Measurements from ENCODE around the gene STK40. TPM values are rescaled to one million over a fixed set of nuclear protein-coding genes. Genes with fewer than 3 reads are reported as not detected.

STK40 gene
- total RNA-seq, 2 donors from 2014 or later, result 25.9 to 42.0 TPM

DNA sequence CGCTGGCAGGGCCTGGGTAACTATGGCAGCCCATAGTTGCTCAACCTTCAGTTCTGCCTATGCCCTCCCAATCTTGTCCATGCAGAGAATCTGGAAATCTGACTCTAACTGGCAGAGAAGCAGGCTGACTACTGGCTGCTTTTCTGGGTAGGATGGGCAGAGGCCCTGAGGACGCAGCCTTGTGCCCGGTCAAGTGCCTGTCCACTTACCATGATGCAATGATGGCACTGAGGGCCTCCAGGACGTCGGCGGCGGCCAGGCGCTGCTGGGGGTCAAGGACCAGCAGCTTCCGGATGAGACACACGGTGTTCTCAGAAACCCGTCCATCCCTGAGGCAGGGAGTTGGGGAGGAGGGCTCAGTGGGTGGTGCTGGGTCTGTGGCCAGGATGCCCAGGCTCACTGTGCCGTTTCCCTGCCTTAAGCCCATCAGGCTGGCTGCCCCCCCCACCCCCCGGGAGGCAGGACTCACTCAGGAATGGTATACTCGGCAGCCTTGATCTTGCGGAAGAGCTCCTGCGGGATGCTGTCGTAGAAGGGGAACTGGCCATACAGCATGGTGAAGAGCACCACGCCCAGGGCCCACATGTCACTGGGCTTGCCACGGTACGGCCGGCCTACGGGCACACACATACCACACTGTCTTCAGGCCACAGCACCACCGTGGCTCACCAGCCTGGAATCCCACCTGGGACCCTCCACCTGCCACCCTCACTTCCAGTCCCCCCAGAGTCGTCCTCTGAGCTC is 41.9 kb downstream of the STK40 start:
- H3K36me3 Mint-ChIP-seq, result peaks cover 0 to 5% of the 10 kb centered on the region in 2 donors
- H3K9me3 Mint-ChIP-seq, result no peaks in the 10 kb centered on the region
- DNase-seq (ENCODE audit: low spot score in 2 of 2) (no peak), ATAC-seq (no peak)
- peak overlapping the region in 1 of 2 donors; percentile 64 for H3K27ac Mint-ChIP-seq

GRCh38 chr1:36342426-36343185 is 43.1 kb downstream of the STK40 start:
- ATAC-seq, result peak; percentile 80
- peaks cover 0 to 5% of the 10 kb centered on the region in 2 donors for H3K36me3 Mint-ChIP-seq
- H3K27ac Mint-ChIP-seq, result peak overlapping the region; percentile 16 to 54
- H3K9me3 Mint-ChIP-seq, result no peaks in the 10 kb centered on the region
- peak in 1 of 2 donors; percentile 64 for DNase-seq (ENCODE audit: low spot score in 2 of 2)

DNA sequence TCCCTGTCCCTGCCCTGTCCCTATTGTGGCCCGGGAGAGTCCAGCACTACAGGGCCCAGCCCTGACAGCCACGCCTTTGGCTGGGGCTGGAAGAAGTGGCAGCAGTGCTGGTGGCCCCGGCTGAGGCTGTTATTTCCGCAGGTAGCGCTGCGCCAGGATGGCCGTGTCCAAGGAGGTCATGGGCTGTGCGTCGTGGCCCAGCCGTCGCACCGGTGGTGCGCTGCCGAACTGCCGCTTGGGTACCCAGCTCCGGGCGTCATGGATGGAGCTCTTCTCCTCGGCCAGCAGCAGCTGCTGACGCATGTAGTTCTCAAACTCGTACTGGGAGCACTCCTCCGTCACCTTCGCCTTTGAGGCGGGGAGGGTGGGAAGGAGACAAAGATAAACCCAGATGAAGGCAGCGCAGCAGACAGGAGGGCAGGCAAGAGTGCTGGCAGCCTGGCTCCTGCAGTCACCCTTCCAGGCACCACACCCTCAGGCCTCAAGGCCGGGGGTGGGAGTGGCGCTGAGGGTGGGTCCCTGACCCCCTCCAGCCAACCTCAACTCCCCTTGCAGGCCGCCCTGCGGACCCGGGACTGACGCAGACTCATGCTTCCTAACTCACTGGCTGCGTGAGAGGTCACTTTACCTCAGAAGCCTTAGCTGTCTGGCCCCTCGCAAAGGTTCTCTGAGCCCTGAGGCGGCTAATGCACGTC is 44.0 kb downstream of the STK40 start:
- Mint-ChIP-seq H3K27ac (no peak overlapping the region), H3K36me3 (no peaks in the 10 kb centered on the region)
- no peak for ATAC-seq

DNA sequence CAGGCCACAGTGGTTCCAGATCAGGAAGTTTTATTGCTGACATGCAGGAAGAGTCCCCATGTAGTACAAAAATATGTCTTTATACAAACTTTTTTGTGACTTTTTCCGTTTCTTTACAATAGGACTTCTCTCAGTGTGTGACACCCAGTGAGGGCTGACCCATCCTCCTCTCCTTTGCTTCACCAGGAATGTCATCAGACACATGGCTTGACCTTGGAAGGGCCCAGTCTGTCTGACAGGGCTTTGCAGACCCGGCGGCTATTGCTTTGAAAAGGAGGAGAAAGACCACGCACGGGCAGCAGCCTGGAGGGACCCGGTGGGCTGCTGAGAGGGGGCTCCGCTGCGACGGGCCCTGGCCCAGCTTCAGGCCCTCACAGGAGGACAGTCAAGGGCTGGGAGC is 46.1 kb downstream of the STK40 start:
- no peaks in the 10 kb centered on the region for H3K9me3 Mint-ChIP-seq
- H3K27ac Mint-ChIP-seq, result peak overlapping the region in 1 of 2 donors; percentile 18
- ATAC-seq (no peak), DNase-seq (ENCODE audit: low spot score in 2 of 2) (no peak)
- H3K36me3 Mint-ChIP-seq, result no peaks in the 10 kb centered on the region

More for the DNA sequence above, 44.0 kb downstream of the STK40 start:
- no peaks in the 10 kb centered on the region for H3K9me3 Mint-ChIP-seq
- DNase-seq (ENCODE audit: low spot score in 2 of 2), result no peak

- Mint-ChIP-seq H3K36me3 (no peaks in the 10 kb centered on the region), H3K27ac (peak overlapping the region in 1 of 2 donors; percentile 18), H3K9me3 (no peaks in the 10 kb centered on the region)
- ATAC-seq (no peak), DNase-seq (ENCODE audit: low spot score in 2 of 2) (no peak)
Measured at GRCh38 chr1:36339215-36339614, 46.5 kb downstream of the STK40 start.

DNA sequence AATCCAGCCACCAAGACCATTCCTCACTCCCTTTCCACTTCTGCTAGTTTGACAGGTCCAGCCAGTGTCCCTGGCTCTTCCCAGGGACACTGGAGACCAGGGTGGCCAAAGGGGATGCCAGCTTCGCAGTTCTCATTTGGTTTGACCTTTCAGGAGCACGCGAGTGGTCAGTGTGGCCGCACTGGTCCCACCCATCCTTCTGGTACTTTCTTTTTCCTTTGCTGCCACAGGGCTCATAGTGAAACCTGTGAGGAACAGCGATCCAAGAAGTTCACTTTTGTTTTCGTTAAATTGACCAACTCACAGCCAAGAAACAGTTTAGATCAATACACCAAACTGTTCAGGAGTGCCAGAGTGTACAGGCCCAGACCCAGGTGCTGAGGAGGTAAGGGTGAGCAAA is 47.9 kb downstream of the STK40 start:
- no peaks in the 10 kb centered on the region for H3K9me3 Mint-ChIP-seq
- no peak for ATAC-seq
- no peaks in the 10 kb centered on the region for H3K36me3 Mint-ChIP-seq

DNA sequence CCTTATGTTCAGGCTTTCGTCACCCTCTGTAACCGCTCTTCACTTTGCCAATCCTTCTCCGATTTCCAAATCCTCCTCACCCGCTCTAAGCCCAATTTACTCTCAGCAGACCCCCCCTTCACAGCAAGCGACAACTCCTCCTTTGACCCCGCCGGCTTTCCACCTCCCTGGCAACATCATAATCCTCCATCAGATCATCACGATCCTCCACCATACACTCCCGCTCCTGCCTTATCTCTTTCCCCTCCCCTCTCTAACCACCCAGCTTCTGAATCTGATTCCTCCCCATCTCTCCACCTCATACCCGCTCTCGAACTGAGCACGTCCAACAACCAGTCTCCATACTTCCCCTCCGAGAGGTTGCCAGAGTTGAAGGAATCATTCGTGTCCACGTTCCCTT is 54.8 kb downstream of the STK40 start:
- Mint-ChIP-seq H3K27ac (peak overlapping the region in 1 of 2 donors; percentile 4), H3K9me3 (no peaks in the 10 kb centered on the region), H3K36me3 (no peaks in the 10 kb centered on the region)
- DNase-seq (ENCODE audit: low spot score in 2 of 2), result no peak
- no peak for ATAC-seq

More for the DNA sequence above, 47.9 kb downstream of the STK40 start:
- peak overlapping the region in 1 of 2 donors; percentile 56 for H3K27ac Mint-ChIP-seq
- DNase-seq (ENCODE audit: low spot score in 2 of 2), result no peak

- peak overlapping the region in 1 of 2 donors; percentile 2 for H3K27ac Mint-ChIP-seq
- H3K36me3 Mint-ChIP-seq, result no peaks in the 10 kb centered on the region
- ATAC-seq, result no peak
- no peaks in the 10 kb centered on the region for H3K9me3 Mint-ChIP-seq
- DNase-seq (ENCODE audit: low spot score in 2 of 2), result no peak
Measured at GRCh38 chr1:36329817-36330216, 55.9 kb downstream of the STK40 start.

DNA sequence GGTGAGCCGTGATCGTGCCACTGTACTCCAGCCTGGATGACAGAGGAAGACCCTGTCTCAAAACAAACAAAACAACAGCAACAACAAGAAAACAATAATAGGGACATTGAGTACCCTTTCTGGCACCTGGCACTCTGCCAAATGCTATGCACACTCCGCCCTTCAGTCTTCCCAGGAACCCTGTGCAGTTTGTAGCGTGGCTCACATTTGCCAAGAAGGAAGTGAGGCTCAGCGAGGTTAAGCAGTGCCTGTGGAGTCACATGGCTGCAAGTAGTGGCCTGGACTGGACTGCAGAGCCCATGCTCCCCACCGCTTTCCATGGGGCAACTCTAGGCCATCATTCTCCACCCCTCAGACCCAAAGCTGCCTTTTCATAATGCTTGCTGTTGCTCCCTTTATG is 57.0 kb downstream of the STK40 start:
- no peaks in the 10 kb centered on the region for H3K36me3 Mint-ChIP-seq
- no peak for DNase-seq (ENCODE audit: low spot score in 2 of 2)
- H3K9me3 Mint-ChIP-seq, result no peaks in the 10 kb centered on the region
- no peak for ATAC-seq
- H3K27ac Mint-ChIP-seq, result no peak overlapping the region

GRCh38 chr1:36328088-36328480 is 57.6 kb downstream of the STK40 start:
- Mint-ChIP-seq H3K36me3 (no peaks in the 10 kb centered on the region), H3K27ac (peak overlapping the region in 1 of 2 donors; percentile 19), H3K9me3 (no peaks in the 10 kb centered on the region)
- DNase-seq (ENCODE audit: low spot score in 2 of 2), result no peak
- ATAC-seq, result no peak

- no peak for DNase-seq (ENCODE audit: low spot score in 2 of 2)
- peak in 1 of 2 donors; percentile 34 for ATAC-seq
- no peaks in the 10 kb centered on the region for H3K36me3 Mint-ChIP-seq
- H3K9me3 Mint-ChIP-seq, result no peaks in the 10 kb centered on the region
- peak overlapping the region in 1 of 2 donors; percentile 19 for H3K27ac Mint-ChIP-seq
Measured at GRCh38 chr1:36327421-36328087, 58.2 kb downstream of the STK40 start.

- H3K9me3 Mint-ChIP-seq, result no peaks in the 10 kb centered on the region
- H3K36me3 Mint-ChIP-seq, result no peaks in the 10 kb centered on the region
- H3K27ac Mint-ChIP-seq, result peak overlapping the region in 1 of 2 donors; percentile 48
- no peak for DNase-seq (ENCODE audit: low spot score in 2 of 2)
- no peak for ATAC-seq
Measured at GRCh38 chr1:36326499-36326898, 59.2 kb downstream of the STK40 start.

DNA sequence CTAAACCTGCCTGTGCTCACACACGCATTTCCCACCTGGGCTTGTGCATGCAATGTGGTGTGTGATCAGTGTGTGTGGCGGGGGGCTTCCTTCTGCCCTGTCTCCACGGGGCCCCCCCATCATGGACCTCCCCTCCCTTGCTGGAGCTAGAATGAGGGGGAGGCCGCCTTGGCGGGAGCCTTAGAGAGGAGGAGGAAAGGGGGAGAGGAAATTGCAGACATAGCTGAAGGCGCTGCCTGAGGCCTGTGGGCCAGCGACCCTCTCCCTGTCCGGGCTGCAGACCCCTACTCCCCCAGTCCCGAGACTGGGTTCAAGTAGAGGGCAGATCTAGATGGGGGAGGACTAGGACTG is 61.4 kb downstream of the STK40 start:
- DNase-seq (ENCODE audit: low spot score in 2 of 2), result no peak
- no peak for ATAC-seq
- Mint-ChIP-seq H3K36me3 (peaks cover 0 to 4% of the 10 kb centered on the region in 2 donors), H3K9me3 (no peaks in the 10 kb centered on the region), H3K27ac (peak overlapping the region; percentile 23 to 51)

DNA sequence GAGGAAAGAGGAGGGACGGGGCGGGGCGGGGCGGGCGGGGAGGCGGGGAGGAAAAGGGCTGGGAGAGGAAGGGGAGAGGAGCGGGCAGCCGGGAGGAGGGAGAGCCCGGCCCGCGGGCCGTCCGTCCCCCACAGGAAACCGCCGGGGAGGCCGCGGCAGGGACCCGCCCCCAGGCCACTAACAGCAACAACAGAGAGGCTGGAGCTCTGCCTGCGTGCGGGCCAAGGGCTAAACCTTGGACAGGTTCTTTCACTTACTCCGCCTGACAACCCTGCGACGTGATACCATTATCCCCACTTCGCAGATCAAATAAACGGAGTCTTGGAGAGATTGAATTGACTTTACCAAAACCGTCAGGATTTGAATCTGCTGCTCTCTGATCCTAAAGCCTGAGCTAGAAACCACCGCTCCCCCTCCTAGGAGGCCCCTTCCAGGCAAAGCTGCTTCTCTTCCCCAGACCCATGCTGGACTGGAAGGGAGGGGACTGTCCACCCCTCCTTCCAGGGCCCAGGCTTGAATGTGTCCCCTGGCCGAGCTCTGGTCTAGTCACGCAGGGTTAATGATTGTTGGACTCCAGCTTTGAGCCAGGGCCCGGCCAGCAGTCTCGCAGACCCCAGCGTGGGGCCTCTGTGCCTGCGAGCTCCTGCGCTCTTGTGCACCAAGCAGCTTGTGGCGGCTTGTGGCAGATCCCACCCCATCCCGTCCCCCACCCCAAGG is 61.9 kb downstream of the STK40 start, which contains the start of gene EVA1B:
Gene EVA1B (minus strand): TSS at position 10 of the 717 bp plus-strand sequence. CDS start 608 bp downstream, outside the sequence.
- peak in 1 of 2 donors; percentile 76 for DNase-seq (ENCODE audit: low spot score in 2 of 2)
- peaks cover 0 to 4% of the 10 kb centered on the region in 2 donors for H3K36me3 Mint-ChIP-seq
- peak within 1 kb of the TSS; percentile 23 to 51 for H3K27ac Mint-ChIP-seq
- ATAC-seq, result peak; percentile 48 to 87
- no peaks in the 10 kb centered on the region for H3K9me3 Mint-ChIP-seq

DNA sequence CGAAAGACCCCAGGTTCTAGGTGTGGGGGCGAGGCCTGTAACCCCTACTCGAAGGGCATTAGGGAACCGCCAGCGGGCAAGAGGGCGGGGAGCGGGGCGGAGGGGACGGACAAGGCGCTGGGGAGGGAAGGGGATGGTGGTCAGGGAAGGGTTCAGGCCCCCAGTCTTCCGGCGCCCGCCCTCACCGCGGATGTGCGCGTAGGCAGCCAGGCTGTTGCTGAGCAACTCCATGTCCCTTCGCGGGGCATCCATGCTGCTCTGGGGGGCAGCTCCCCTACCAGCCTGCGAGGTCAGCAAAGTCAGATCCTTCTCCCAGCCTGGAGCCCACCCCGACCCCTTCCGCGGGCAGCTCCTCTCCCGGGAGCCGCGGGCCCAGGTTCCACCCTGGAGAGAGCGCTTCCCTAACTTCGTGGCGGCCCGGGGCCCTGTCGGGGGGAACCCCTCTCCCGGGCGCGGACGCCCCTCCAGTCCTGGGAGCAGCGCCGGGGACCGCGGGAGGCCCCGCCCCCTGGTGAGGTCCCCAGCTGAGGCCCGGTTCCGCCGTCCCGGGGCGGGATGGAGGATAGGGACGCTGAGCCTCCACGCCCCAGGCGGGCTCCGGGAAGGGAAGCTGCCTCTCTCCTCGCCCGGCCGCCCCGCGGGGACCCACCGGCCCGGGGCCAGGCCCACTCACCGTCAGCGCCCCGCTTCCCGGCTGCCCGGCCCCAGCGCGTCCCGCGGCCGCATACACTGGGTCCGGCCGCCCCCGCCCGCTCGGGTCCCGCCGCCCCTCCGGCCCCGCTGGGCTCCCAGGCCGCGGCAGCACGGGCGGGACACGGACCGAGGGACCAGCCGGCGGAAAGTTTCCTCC is 62.7 kb downstream of the STK40 start:
- DNase-seq (ENCODE audit: low spot score in 2 of 2), result peak in 1 of 2 donors; percentile 47
- Mint-ChIP-seq H3K9me3 (no peaks in the 10 kb centered on the region), H3K36me3 (peaks cover 0 to 4% of the 10 kb centered on the region in 2 donors), H3K27ac (no peak overlapping the region)
- ATAC-seq, result peak; percentile 46 to 51
